Neural cell (in vitro differentiated cells): ENCODE results near the gene HOOK1. TPM values are rescaled to one million over a fixed set of nuclear protein-coding genes. Genes with fewer than 3 reads are reported as not detected.
A peak's percentile ranks its signal among the peaks of the same experiment; 100 is the strongest.

Experiments
- H2AFZ ChIP-seq: fragments of 200-600, 300-800 bp; sonication (generic), shearing (Covaris generic); 2 replicates; pipeline ENCODE4 v1.6.0; 2014; ENCODE audit warnings: low read depth, mild to moderate bottlenecking, antibody characterized with exemption, low read length, moderate library complexity
- H3F3A ChIP-seq: fragments of 200-600 bp; shearing (Covaris generic); 2 replicates; pipeline ENCODE4 v1.6.1; 2016; ENCODE audit warnings: mild to moderate bottlenecking, moderate library complexity, mixed read lengths, antibody characterized with exemption, low read length; ENCODE audit not compliant: insufficient read depth, poor library complexity, severe bottlenecking
- H3K27ac ChIP-seq: fragments of 200-600, 300-800 bp; sonication (generic), shearing (Covaris generic); 2 replicates; pipeline ENCODE4 v1.5.1; 2014; ENCODE audit warnings: mild to moderate bottlenecking, low read length, moderate library complexity
- H3K27me3 ChIP-seq: fragments of 300-800, 200-600 bp; sonication (generic), shearing (Covaris generic); 2 replicates; pipeline ENCODE4 v1.6.0; 2014; ENCODE audit warnings: mild to moderate bottlenecking, low read depth, low read length, moderate library complexity; ENCODE audit not compliant: insufficient read depth
- H3K36me3 ChIP-seq: fragments of 300-800, 200-600 bp; sonication (generic), shearing (Covaris generic); 2 replicates; pipeline ENCODE4 v1.5.1; 2014; ENCODE audit warnings: mild to moderate bottlenecking, antibody characterized with exemption, low read length, moderate library complexity; ENCODE audit not compliant: insufficient read depth
- H3K4me2 ChIP-seq: fragments of 300-800, 200-600 bp; sonication (generic), shearing (Covaris generic); 2 replicates; pipeline ENCODE4 v1.6.0; 2014; ENCODE audit warnings: mild to moderate bottlenecking, low read length
- H3K4me3 ChIP-seq: fragments of 300-800, 200-600 bp; sonication (generic), shearing (Covaris generic); 2 replicates; pipeline ENCODE4 v1.5.1; 2014; ENCODE audit warnings: mild to moderate bottlenecking, low read length, moderate library complexity
- H3K79me2 ChIP-seq: fragments of 200-600 bp; shearing (Covaris generic); replicated peaks from 2 replicates; pipeline ENCODE4 v1.6.0; 2014; ENCODE audit warnings: mild to moderate bottlenecking, low read length, moderate library complexity; ENCODE audit not compliant: insufficient read depth
- H3K9ac ChIP-seq: fragments of 300-800, 200-600 bp; sonication (generic), shearing (Covaris generic); 2 replicates; pipeline ENCODE4 v1.6.1; 2016; ENCODE audit warnings: mild to moderate bottlenecking, low read length, mixed read lengths
- H3K9me2 ChIP-seq: fragments of 200-600 bp; shearing (Covaris generic); 2 replicates; pipeline ENCODE4 v1.6.1; 2016; ENCODE audit warnings: mild to moderate bottlenecking, low read length, mixed read lengths; ENCODE audit not compliant: insufficient read depth
- H3K9me3 ChIP-seq: fragments of 200-600, 300-800 bp; sonication (generic), shearing (Covaris generic); 2 replicates; pipeline ENCODE4 v1.6.1; 2016; ENCODE audit warnings: mild to moderate bottlenecking, mixed run types, low read length, moderate library complexity, mixed read lengths
- H4K20me1 ChIP-seq: fragments of 200-600 bp; shearing (Covaris generic); 2 replicates; pipeline ENCODE4 v1.6.1; 2016; ENCODE audit warnings: mild to moderate bottlenecking, mixed run types; ENCODE audit not compliant: insufficient read depth
- CTCF ChIP-seq: fragments of 450-650 bp; IDR thresholded peaks from 2 replicates; pipeline ENCODE4 v1.5.1; 2014; ENCODE audit warnings: antibody characterized with exemption, mild to moderate bottlenecking, moderate library complexity; ENCODE audit not compliant: poor library complexity, severe bottlenecking
- POLR2AphosphoS5 ChIP-seq: IDR thresholded peaks from 2 replicates; pipeline ENCODE4 v1.6.1; 2012
- RAD21 ChIP-seq: fragments of 450-650 bp; conservative IDR thresholded peaks from 2 replicates; pipeline ENCODE4 v1.6.1; 2014; ENCODE audit warnings: antibody characterized with exemption, mild to moderate bottlenecking, moderate library complexity
- REST ChIP-seq: IDR thresholded peaks from 2 replicates; pipeline ENCODE4 v1.6.1; 2012; ENCODE audit warnings: borderline replicate concordance
- SMC3 ChIP-seq: fragments of 450-650 bp; conservative IDR thresholded peaks from 2 replicates; pipeline ENCODE4 v1.6.1; 2014; ENCODE audit warnings: antibody characterized with exemption, mild to moderate bottlenecking, moderate library complexity; ENCODE audit not compliant: poor library complexity
- TAF1 ChIP-seq: IDR thresholded peaks from 2 replicates; pipeline ENCODE4 v1.6.1; 2012; ENCODE audit warnings: low read depth
- polyA plus RNA-seq: library from polyadenylated mRNA; depleted of rRNA; stranded (reverse); fragments of >200 nt; gene quantifications from 2 replicates; pipeline ENCODE4 v1.2.3, GENCODE V29; 2014

The HOOK1 gene
- polyA plus RNA-seq, 1 donor from 2014 or later: 27.5 TPM

GRCh38 chr1:59814180-59814900 lies 409 bp upstream of the HOOK1 start:
- peak overlapping the region; percentile 41 for H3K9ac ChIP-seq
- no peaks in the 10 kb centered on the region for H3K36me3 ChIP-seq
- no peak overlapping the region for H3K27ac ChIP-seq
- H3K9me2 ChIP-seq: no peaks in the 10 kb centered on the region
- no peaks in the 10 kb centered on the region for H3K79me2 ChIP-seq
- peak overlapping the region; percentile 88 for H3K4me3 ChIP-seq
- no peak overlapping the region for H2AFZ ChIP-seq
- TF ChIP-seq REST (no peak), POLR2AphosphoS5 (peak; percentile 29), SMC3 (no peak), CTCF (peak; percentile 38)
- no peak overlapping the region for H3K4me2 ChIP-seq
- no peaks in the 10 kb centered on the region for H3K9me3 ChIP-seq
- no peaks in the 10 kb centered on the region for H4K20me1 ChIP-seq
- H3K27me3 ChIP-seq: peaks cover 21% of the 10 kb centered on the region
- no peaks in the 10 kb centered on the region for H3F3A ChIP-seq

DNA sequence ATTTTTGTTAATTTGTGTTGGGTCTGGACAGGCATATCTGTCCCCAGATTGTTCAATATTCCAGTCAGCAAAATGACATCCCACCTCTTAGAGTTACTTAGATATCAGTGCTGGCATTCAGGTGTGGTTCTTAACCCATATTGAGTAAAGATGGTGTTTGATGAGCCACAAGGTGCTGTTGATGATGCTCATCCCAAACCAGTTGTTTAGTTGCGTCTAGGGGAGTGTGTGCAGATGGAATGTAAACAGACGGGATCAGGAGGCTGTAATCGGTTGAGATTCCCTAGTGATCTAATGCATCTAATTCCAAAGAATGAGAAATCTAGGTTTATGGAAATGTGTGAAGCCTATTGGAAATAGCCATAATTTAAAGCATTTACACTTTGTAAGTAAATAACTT lies 1.1 kb downstream of the HOOK1 start:
- no peaks in the 10 kb centered on the region for H3K79me2 ChIP-seq

DNA sequence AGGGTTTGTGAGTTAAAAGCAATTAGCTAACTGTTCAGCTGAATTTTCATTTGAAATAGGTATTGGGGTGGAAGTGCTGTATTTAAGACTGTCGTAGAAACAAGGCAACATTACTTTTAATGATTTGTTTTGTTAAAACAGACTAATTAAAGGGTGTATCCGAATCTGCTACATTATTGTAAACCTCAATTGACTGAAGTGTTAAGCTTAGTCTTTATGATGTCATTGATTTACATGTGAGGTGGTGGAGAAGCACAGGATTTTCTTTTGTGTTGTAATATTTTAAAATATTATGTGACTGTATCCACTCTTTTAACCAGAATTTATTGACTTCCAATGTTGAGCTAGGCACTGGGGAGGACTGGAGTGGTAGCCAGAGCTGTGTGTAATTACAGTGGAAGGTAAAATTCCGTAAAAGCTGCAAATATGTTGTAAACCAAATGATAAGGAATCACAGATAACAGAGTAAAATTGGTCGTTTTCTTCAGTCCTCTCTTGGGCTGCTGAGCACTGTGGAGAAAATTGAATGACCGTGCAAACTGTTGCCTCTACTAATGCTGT lies 1.6 kb downstream of the HOOK1 start:
- Histone ChIP-seq H3K27ac (no peak overlapping the region), H3K27me3 (peaks cover 21% of the 10 kb centered on the region), H2AFZ (no peak overlapping the region), H3K9me3 (no peaks in the 10 kb centered on the region), H3K9me2 (no peaks in the 10 kb centered on the region), H3K9ac (no peak overlapping the region), H3K4me2 (peak overlapping the region; percentile 31), H3K79me2 (no peaks in the 10 kb centered on the region), H4K20me1 (no peaks in the 10 kb centered on the region), H3F3A (no peaks in the 10 kb centered on the region), H3K4me3 (peak overlapping the region; percentile 88), H3K36me3 (no peaks in the 10 kb centered on the region)
- TF ChIP-seq POLR2AphosphoS5: no peak
- no peak for TF ChIP-seq RAD21
- TF ChIP-seq TAF1: no peak

More for the DNA sequence above, 1.1 kb downstream of the HOOK1 start:
- Histone ChIP-seq H3F3A (no peaks in the 10 kb centered on the region), H4K20me1 (no peaks in the 10 kb centered on the region), H3K36me3 (no peaks in the 10 kb centered on the region), H3K9ac (no peak overlapping the region), H3K4me2 (peak overlapping the region; percentile 31), H3K27ac (no peak overlapping the region), H3K9me2 (no peaks in the 10 kb centered on the region), H2AFZ (no peak overlapping the region), H3K4me3 (peak overlapping the region; percentile 88), H3K27me3 (peaks cover 21% of the 10 kb centered on the region), H3K9me3 (no peaks in the 10 kb centered on the region)
- TF ChIP-seq RAD21 (no peak), POLR2AphosphoS5 (peak; percentile 7)
